Type B pancreatic cell (in vitro differentiated cells): ENCODE results near the gene GGT5. TPM values are rescaled to one million over a fixed set of nuclear protein-coding genes. Genes with fewer than 3 reads are reported as not detected.
"Not testable (repeated sequence)": the region's sequence is repeated elsewhere in the genome, so short reads cannot be mapped to it uniquely, and the experiment has no call there.

Experiments used
- DNase-seq: peaks from one replicate; pipeline ENCODE4 v3.0.0; 2021; ENCODE audit warnings: mixed read lengths; ENCODE audit not compliant: unreplicated experiment; ENCODE audit errors: extremely low spot score
- H3K27ac Mint-ChIP-seq: 2 replicates; pipeline ENCODE4 v1.8.0; 2021; ENCODE audit warnings: mild to moderate bottlenecking, mixed read lengths
- H3K27me3 Mint-ChIP-seq: 2 replicates; pipeline ENCODE4 v1.8.0; 2021; ENCODE audit warnings: mixed read lengths
- H3K36me3 Mint-ChIP-seq: 2 replicates; pipeline ENCODE4 v1.8.0; 2021; ENCODE audit warnings: mixed read lengths
- H3K4me1 Mint-ChIP-seq: one replicate; pipeline ENCODE4 v1.8.0; 2021; ENCODE audit warnings: mixed read lengths; ENCODE audit not compliant: unreplicated experiment
- H3K4me3 Mint-ChIP-seq: 2 replicates; pipeline ENCODE4 v1.8.0; 2021; ENCODE audit warnings: mild to moderate bottlenecking, mixed read lengths
- H3K9me3 Mint-ChIP-seq: 2 replicates; pipeline ENCODE4 v1.8.0; 2021; ENCODE audit warnings: mixed read lengths
- long read RNA-seq: library from polyadenylated mRNA; unstranded; transcript quantifications from one replicate; pipeline ENCODE4 v2.0.0, GENCODE V29; 2020
- total RNA-seq: library from RNA; stranded (reverse); gene quantifications from 2 replicates; pipeline ENCODE4 v1.2.1, GENCODE V29; 2021; ENCODE audit warnings: low replicate concordance
- TF ChIP-seq, protein P1 (sequence below): fragments of 200-600 bp; sonication (generic); conservative IDR thresholded peaks from 2 replicates; pipeline ENCODE4 v1.5.0; 2021; ENCODE audit warnings: antibody characterized with exemption, mild to moderate bottlenecking

Gene GGT5, protein sequence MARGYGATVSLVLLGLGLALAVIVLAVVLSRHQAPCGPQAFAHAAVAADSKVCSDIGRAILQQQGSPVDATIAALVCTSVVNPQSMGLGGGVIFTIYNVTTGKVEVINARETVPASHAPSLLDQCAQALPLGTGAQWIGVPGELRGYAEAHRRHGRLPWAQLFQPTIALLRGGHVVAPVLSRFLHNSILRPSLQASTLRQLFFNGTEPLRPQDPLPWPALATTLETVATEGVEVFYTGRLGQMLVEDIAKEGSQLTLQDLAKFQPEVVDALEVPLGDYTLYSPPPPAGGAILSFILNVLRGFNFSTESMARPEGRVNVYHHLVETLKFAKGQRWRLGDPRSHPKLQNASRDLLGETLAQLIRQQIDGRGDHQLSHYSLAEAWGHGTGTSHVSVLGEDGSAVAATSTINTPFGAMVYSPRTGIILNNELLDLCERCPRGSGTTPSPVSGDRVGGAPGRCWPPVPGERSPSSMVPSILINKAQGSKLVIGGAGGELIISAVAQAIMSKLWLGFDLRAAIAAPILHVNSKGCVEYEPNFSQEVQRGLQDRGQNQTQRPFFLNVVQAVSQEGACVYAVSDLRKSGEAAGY
- 0.14 and 0.80 TPM in 2 replicates for total RNA-seq
- long read RNA-seq, result 0 reads

DNA sequence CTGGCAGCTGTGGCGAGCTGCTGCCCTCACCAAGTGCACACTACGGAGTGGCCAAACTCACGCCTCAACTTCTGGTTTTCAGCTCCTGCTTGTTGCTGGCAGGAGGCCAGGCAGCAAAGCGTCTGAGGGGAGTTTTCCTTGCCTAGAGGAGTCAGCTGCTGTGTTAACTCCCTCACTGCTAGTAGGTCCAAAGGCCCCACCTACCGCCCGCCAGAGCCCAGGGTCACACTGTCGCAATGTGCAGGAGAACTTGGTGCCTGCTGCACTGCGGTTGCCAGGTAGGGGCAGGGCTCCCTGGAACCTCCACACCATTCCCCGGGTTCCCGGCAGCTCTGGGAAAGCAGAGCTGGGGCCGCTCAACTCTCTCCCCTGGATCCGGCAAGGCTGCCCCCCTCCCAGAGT lies at the start of gene GGT5:
TSS of gene GGT5 (minus strand) at position 53 of the 402 bp plus-strand sequence. CDS start 357 bp downstream, outside the sequence.
- not testable (repeated sequence) for H3K27ac Mint-ChIP-seq, H3K4me1 Mint-ChIP-seq, H3K27me3 Mint-ChIP-seq, H3K36me3 Mint-ChIP-seq, DNase-seq, H3K9me3 Mint-ChIP-seq
- peak within 1 kb of the TSS; percentile 57 for H3K4me3 Mint-ChIP-seq

DNA sequence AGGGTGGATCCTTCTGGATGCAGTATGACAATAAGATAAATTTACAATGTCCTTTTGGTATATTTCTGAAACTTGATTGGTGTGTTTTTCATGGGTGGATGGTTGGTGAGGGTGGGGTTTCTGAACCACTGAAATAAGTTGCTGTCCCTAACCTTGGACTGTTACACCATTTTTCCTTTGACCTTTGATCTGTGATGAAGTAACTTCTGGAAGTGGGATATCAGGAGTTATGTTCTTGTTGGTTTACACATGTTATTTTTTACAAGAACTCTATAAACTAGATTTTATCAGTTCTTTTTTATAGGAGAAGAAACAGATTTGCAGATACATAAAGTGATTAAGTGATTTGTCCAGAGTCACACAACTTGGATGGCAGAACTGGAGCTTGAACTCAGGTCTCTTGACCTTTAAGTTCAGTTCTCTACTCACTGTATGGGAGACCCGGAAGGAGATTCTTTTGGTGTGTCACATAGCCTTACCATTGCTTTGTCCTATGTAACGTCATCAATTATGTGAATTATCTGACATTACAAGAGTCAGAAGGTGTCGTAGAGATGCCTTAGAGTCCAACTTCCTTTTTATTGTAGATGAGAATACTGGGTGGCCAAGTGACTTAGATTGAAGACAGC lies 47.4 kb upstream of the GGT5 start:
- Mint-ChIP-seq H3K4me1 (peaks cover 28% of the 10 kb centered on the region), H3K27ac (peak overlapping the region; percentile 48)
- not testable (repeated sequence) for H3K9me3 Mint-ChIP-seq, H3K27me3 Mint-ChIP-seq, H3K36me3 Mint-ChIP-seq, H3K4me3 Mint-ChIP-seq, DNase-seq

DNA sequence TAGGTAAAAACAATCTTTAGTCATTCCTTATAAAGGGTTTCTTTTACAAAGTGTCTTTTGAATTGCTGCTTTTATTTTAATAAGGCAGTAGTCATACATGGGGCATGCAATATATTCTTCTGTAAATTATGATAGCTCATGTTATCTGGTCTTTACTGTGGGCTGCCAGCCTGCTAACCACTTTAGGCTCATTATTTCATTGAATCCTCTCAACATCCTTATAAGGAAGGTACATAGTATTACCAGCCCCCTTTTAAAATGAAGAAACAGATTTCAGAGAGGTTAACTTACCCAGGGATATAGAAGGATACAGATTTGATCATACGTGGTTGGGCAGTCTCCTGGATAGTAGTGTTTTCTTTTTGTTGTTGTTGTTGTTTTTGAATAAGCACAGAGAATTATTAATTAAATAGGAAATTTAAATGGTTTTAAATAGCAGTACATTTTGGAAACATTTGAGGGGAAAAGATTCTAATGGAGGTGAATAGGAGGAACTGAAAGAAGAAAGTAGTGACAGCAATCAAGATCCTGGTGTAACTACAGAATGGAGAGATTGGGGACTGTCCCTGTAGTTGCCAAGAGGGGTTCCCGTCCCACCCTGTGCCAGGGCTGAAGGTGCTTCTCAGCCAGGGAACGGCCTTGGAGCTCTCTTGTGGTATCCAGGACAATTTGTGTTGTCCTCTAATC lies 46.8 kb upstream of the GGT5 start:
- H3K27me3 Mint-ChIP-seq, result no peaks in the 10 kb centered on the region
- DNase-seq, result no peak
- peaks cover 8% of the 10 kb centered on the region for H3K36me3 Mint-ChIP-seq
- H3K9me3 Mint-ChIP-seq, result no peaks in the 10 kb centered on the region
- peak overlapping the region; percentile 48 for H3K27ac Mint-ChIP-seq
- TF ChIP-seq, protein P1, sequence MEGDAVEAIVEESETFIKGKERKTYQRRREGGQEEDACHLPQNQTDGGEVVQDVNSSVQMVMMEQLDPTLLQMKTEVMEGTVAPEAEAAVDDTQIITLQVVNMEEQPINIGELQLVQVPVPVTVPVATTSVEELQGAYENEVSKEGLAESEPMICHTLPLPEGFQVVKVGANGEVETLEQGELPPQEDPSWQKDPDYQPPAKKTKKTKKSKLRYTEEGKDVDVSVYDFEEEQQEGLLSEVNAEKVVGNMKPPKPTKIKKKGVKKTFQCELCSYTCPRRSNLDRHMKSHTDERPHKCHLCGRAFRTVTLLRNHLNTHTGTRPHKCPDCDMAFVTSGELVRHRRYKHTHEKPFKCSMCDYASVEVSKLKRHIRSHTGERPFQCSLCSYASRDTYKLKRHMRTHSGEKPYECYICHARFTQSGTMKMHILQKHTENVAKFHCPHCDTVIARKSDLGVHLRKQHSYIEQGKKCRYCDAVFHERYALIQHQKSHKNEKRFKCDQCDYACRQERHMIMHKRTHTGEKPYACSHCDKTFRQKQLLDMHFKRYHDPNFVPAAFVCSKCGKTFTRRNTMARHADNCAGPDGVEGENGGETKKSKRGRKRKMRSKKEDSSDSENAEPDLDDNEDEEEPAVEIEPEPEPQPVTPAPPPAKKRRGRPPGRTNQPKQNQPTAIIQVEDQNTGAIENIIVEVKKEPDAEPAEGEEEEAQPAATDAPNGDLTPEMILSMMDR, result no peak
- H3K4me1 Mint-ChIP-seq, result peaks cover 32% of the 10 kb centered on the region
- no peak overlapping the region for H3K4me3 Mint-ChIP-seq

DNA sequence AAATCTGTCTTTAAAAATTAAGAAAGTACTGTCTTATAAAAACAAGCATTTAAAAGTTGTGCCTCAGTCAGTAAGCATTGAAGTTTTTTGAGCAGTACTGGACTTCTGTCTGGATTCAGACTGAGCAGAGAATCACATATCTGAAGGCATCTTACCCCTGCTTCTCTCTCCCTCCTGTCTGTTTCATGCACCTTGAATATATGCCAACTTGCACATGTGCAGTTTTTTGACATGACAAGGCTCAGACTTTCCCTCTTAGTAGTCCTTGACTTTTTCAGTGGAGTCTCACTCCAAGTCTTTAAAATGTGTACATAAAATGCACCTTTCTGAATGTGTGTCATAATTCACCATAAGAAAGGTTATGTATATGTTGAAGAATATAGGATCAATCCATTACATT lies 45.6 kb upstream of the GGT5 start:
- no peak for DNase-seq
- Mint-ChIP-seq H3K4me1 (peaks cover 40% of the 10 kb centered on the region), H3K27ac (peak overlapping the region; percentile 33), H3K9me3 (no peaks in the 10 kb centered on the region), H3K27me3 (no peaks in the 10 kb centered on the region), H3K4me3 (no peak overlapping the region), H3K36me3 (peaks cover 11% of the 10 kb centered on the region)
- TF ChIP-seq, protein P1, result no peak

DNA sequence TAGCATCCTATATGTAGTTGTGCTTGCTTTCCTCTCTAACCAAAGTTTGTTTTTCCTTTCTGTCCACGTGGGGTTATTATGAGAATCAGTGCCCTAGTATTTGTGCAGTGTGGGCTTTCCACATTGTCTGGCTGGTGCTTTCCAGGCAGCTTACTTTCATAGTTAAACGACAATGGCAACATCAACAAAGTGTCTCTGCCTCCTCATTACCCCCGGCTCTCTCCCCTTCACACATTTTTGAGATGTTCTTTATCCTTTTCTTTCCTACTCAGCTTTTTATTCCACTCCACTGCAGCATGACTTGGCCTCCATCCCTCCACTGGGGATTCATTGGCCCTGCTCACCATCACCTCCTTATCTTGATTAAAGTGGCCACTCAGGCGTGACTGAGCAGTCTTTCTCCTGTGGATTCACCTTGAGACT lies 44.9 kb upstream of the GGT5 start:
- H3K4me3 Mint-ChIP-seq, result no peak overlapping the region
- H3K36me3 Mint-ChIP-seq, result peaks cover 17% of the 10 kb centered on the region
- H3K27me3 Mint-ChIP-seq, result no peaks in the 10 kb centered on the region
- H3K9me3 Mint-ChIP-seq, result no peaks in the 10 kb centered on the region
- H3K4me1 Mint-ChIP-seq, result peaks cover 46% of the 10 kb centered on the region
- DNase-seq, result no peak
- H3K27ac Mint-ChIP-seq, result peak overlapping the region; percentile 12
- TF ChIP-seq, protein P1, result no peak

DNA sequence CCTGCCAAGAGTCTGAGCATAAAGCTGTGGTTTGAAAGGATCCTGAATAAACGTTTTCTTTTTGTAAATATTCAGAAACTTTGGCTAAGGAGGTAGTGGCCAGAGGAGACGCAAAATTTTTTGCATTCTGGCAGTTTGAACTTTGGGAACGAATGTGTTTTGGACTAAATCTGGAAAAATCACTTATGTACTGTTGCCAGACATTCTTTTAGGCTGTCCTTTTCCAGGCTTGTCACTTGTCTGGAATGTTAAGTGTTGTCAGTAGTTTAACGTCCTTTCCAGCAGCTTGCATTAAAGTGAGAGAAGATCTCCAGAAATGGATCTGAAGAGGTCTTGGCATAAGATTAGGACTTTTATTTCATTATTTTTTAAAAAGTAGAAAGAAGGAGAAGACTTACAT lies 44.2 kb upstream of the GGT5 start:
- no peak overlapping the region for H3K4me3 Mint-ChIP-seq
- TF ChIP-seq, protein P1, result no peak
- H3K36me3 Mint-ChIP-seq, result peaks cover 17% of the 10 kb centered on the region
- peaks cover 49% of the 10 kb centered on the region for H3K4me1 Mint-ChIP-seq
- H3K27ac Mint-ChIP-seq, result no peak overlapping the region
- H3K27me3 Mint-ChIP-seq, result no peaks in the 10 kb centered on the region
- DNase-seq, result no peak
- H3K9me3 Mint-ChIP-seq, result no peaks in the 10 kb centered on the region

DNA sequence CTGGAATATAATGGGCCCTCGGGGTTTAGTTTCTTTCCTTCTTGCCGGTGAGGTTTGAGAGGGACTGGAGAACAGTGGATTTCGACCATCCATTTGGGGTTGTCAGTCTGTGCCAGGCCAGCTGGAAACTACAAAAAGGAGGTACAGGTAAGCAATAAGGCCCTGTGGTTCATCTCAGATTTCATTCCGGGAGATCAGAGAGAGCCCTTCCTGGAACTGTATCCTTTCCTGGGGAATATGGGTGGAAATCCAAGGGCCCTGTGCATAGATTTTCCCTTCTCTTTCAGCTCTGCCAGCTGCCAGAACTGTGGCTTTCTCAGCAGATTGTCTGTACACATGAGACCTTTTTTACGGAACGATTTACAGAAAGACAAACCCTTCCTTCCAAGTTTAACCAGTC lies 42.9 kb upstream of the GGT5 start:
- not testable (repeated sequence) for H3K4me3 Mint-ChIP-seq, H3K27ac Mint-ChIP-seq, H3K27me3 Mint-ChIP-seq, H3K9me3 Mint-ChIP-seq, DNase-seq
- Mint-ChIP-seq H3K4me1 (peaks cover 49% of the 10 kb centered on the region), H3K36me3 (peaks cover 24% of the 10 kb centered on the region)

DNA sequence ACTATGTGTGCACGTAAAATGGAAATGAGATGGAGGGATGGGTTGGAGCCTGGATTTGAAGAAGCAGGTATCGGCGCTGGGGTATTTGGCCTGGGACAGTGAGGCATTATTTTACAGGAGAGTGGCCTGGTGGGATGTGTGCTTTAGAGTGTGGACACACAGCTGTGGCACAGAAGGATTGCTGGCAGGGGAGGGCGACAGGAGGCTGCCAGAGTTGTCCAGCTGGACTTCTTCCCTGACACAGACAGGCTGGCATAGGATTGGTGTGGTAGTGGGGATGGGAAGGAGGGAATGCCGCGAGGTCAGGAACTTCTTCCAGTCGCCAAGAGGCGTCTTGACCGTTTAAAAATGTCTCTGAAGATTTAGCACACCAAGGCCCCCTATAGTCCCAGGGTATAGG lies 42.3 kb upstream of the GGT5 start:
- not testable (repeated sequence) for H3K9me3 Mint-ChIP-seq, H3K27me3 Mint-ChIP-seq, H3K27ac Mint-ChIP-seq, H3K4me3 Mint-ChIP-seq, DNase-seq
- peaks cover 28% of the 10 kb centered on the region for H3K36me3 Mint-ChIP-seq
- H3K4me1 Mint-ChIP-seq, result peaks cover 53% of the 10 kb centered on the region
